ENCODE data around the gene ST6GAL1. TPM values are rescaled to one million over a fixed set of nuclear protein-coding genes. Genes with fewer than 3 reads are reported as not detected.

The ST6GAL1 gene
- polyA plus RNA-seq, 1 of the 3 experiments (the other 2 are of a cell fraction) = 3.9 TPM

GRCh38 chr3:186922224-186922623 lies 8.1 kb upstream of the ST6GAL1 start:
- no peaks in the 10 kb centered on the region for H3K9me3 ChIP-seq
- no peak overlapping the region for H3K27ac ChIP-seq (ENCODE audit: low read depth in 2 of 2, low read length in 1 of 2)
- H3K79me2 ChIP-seq (ENCODE audit: insufficient read depth) = no peaks in the 10 kb centered on the region
- no peaks in the 10 kb centered on the region for H3K27me3 ChIP-seq (ENCODE audit: insufficient read depth)
- ChIA-PET POLR2A (no interaction called here), CTCF (interaction anchor here (1.2 to 3.8 kb wide), 3 partner anchors 9 to 217 kb away, joined by 4 to 19 read pairs (median 4); partner anchors contain the start of gene RPL39L)
- no peak overlapping the region for H3K4me2 ChIP-seq
- peaks cover 0 to 11% of the 10 kb centered on the region in 2 experiments; a peak in 1 of 4 replicates for H3K4me1 ChIP-seq (ENCODE audit: control insufficient read depth in 1 of 2, insufficient read depth in 2 of 2, low read depth in 1 of 2, low read length in 1 of 2)
- no peak for DNase-seq
- TF ChIP-seq POLR2AphosphoS5 (IDR thresholded peaks at IDR 0.05; ENCODE audit: low read depth, low read length) = no peak
- TF ChIP-seq TCF12 (IDR thresholded peaks at IDR 0.05) = no peak
- TF ChIP-seq NFIC (IDR thresholded peaks at IDR 0.05; ENCODE audit: borderline replicate concordance) = no peak
- TF ChIP-seq RFX5 (IDR thresholded peaks at IDR 0.05; ENCODE audit: low read length) = no peak
- TF ChIP-seq IRF3 (IDR thresholded peaks at IDR 0.05; ENCODE audit: low read depth, low read length) = no peak
- no peak for TF ChIP-seq EZH2phosphoT487 (IDR thresholded peaks at IDR 0.05; ENCODE audit: borderline replicate concordance, low read depth)
- no peak overlapping the region for H2AFZ ChIP-seq (ENCODE audit: low read depth)
- no peaks in the 10 kb centered on the region for H3K36me3 ChIP-seq (replicated peaks in 1 of 2; ENCODE audit: control insufficient read depth in 1 of 2, insufficient read depth in 2 of 2, low read length in 1 of 2)
- H4K20me1 ChIP-seq (ENCODE audit: insufficient read depth) = no peaks in the 10 kb centered on the region
- no peak overlapping the region for H3K9ac ChIP-seq
- no peaks in the 10 kb centered on the region for H3F3A ChIP-seq (replicated peaks; ENCODE audit: insufficient read depth)
- H3K9me2 ChIP-seq = no peaks in the 10 kb centered on the region
- 80% methylated on average over 7 of the region's 9 CpGs for WGBS (ENCODE audit: low lambda C conversion rate)
- no peak overlapping the region for H3K4me3 ChIP-seq (ENCODE audit: low read depth in 2 of 2, low read length in 1 of 2)

GRCh38 chr3:186922790-186923189 lies 7.5 kb upstream of the ST6GAL1 start:
- Histone ChIP-seq H4K20me1 (ENCODE audit: insufficient read depth) (no peaks in the 10 kb centered on the region), H3K27ac (ENCODE audit: low read depth in 2 of 2, low read length in 1 of 2) (no peak overlapping the region), H3K9me2 (no peaks in the 10 kb centered on the region), H3K4me3 (ENCODE audit: low read depth in 2 of 2, low read length in 1 of 2) (no peak overlapping the region), H3F3A (replicated peaks; ENCODE audit: insufficient read depth) (no peaks in the 10 kb centered on the region), H3K36me3 (replicated peaks in 1 of 2; ENCODE audit: control insufficient read depth in 1 of 2, insufficient read depth in 2 of 2, low read length in 1 of 2) (no peaks in the 10 kb centered on the region), H3K9ac (no peak overlapping the region), H3K9me3 (no peaks in the 10 kb centered on the region), H3K4me1 (ENCODE audit: control insufficient read depth in 1 of 2, insufficient read depth in 2 of 2, low read depth in 1 of 2, low read length in 1 of 2) (peaks cover 0 to 11% of the 10 kb centered on the region in 2 experiments; a peak in 1 of 4 replicates), H2AFZ (ENCODE audit: low read depth) (no peak overlapping the region), H3K27me3 (ENCODE audit: insufficient read depth) (no peaks in the 10 kb centered on the region), H3K79me2 (ENCODE audit: insufficient read depth) (no peaks in the 10 kb centered on the region), H3K4me2 (no peak overlapping the region)
- CTCF ChIA-PET = interaction anchor here (1.2 to 3.8 kb wide), 4 partner anchors 9 to 217 kb away, joined by 4 to 19 read pairs (median 4); partner anchors contain the start of gene RPL39L
- no peak for DNase-seq
- WGBS (ENCODE audit: low lambda C conversion rate) = 79% methylated on average over 5 of the region's 5 CpGs
- POLR2A ChIA-PET = no interaction called here
- TF ChIP-seq TAF1 (IDR thresholded peaks at IDR 0.05; ENCODE audit: borderline replicate concordance, low read depth, low read length) = no peak
- TF ChIP-seq RCOR1 (IDR thresholded peaks at IDR 0.05; ENCODE audit: low read length) = no peak
- no peak for TF ChIP-seq RFX5 (IDR thresholded peaks at IDR 0.05; ENCODE audit: low read length)
- TF ChIP-seq POLR2AphosphoS5 (IDR thresholded peaks at IDR 0.05; ENCODE audit: low read depth, low read length) = no peak
- no peak for TF ChIP-seq TCF12 (IDR thresholded peaks at IDR 0.05)

GRCh38 chr3:186923241-186923640 lies 7.1 kb upstream of the ST6GAL1 start:
- DNase-seq = no peak
- Histone ChIP-seq H3K27ac (ENCODE audit: low read depth in 2 of 2, low read length in 1 of 2) (no peak overlapping the region), H3K36me3 (replicated peaks in 1 of 2; ENCODE audit: control insufficient read depth in 1 of 2, insufficient read depth in 2 of 2, low read length in 1 of 2) (no peaks in the 10 kb centered on the region), H3K9me2 (no peaks in the 10 kb centered on the region), H3K4me1 (ENCODE audit: control insufficient read depth in 1 of 2, insufficient read depth in 2 of 2, low read depth in 1 of 2, low read length in 1 of 2) (peaks cover 0 to 11% of the 10 kb centered on the region in 2 experiments; a peak in 1 of 4 replicates), H3K4me2 (no peak overlapping the region), H3K9me3 (no peaks in the 10 kb centered on the region), H3K9ac (no peak overlapping the region), H4K20me1 (ENCODE audit: insufficient read depth) (no peaks in the 10 kb centered on the region), H3K79me2 (ENCODE audit: insufficient read depth) (no peaks in the 10 kb centered on the region), H3K4me3 (ENCODE audit: low read depth in 2 of 2, low read length in 1 of 2) (no peak overlapping the region), H2AFZ (ENCODE audit: low read depth) (no peak overlapping the region), H3K27me3 (ENCODE audit: insufficient read depth) (no peaks in the 10 kb centered on the region), H3F3A (replicated peaks; ENCODE audit: insufficient read depth) (no peaks in the 10 kb centered on the region)
- 95% methylated on average over 3 of the region's 3 CpGs for WGBS (ENCODE audit: low lambda C conversion rate)
- ChIA-PET CTCF (interaction anchor here (1.3 to 3.8 kb wide), 3 partner anchors 8 to 216 kb away, joined by 4 to 19 read pairs (median 4); partner anchors contain the start of gene RPL39L), POLR2A (no interaction called here)
- TF ChIP-seq USF1 (IDR thresholded peaks at IDR 0.05; ENCODE audit: borderline replicate concordance, low read depth) = no peak
- TF ChIP-seq SMC3 (IDR thresholded peaks at IDR 0.05; ENCODE audit: low read depth, low read length) = no peak
- TF ChIP-seq CTCF (IDR thresholded peaks at IDR 0.05) = no peak
- TF ChIP-seq NFIC (IDR thresholded peaks at IDR 0.05; ENCODE audit: borderline replicate concordance) = no peak
- TF ChIP-seq EZH2phosphoT487 (IDR thresholded peaks at IDR 0.05; ENCODE audit: borderline replicate concordance, low read depth) = no peak
- no peak for TF ChIP-seq FOXJ3 (CRISPR knock-in tag; IDR thresholded peaks at IDR 0.05)
- no peak for TF ChIP-seq TAF1 (IDR thresholded peaks at IDR 0.05; ENCODE audit: borderline replicate concordance, low read depth, low read length)
- TF ChIP-seq RAD21 (IDR thresholded peaks at IDR 0.05; ENCODE audit: low read length) = no peak
- no peak for TF ChIP-seq RCOR1 (IDR thresholded peaks at IDR 0.05; ENCODE audit: low read length)
- no peak for TF ChIP-seq USF2 (IDR thresholded peaks at IDR 0.05; ENCODE audit: borderline replicate concordance, low read depth, low read length)
- TF ChIP-seq RXRA (IDR thresholded peaks at IDR 0.05; ENCODE audit: borderline replicate concordance, low read depth) = no peak
- TF ChIP-seq POLR2AphosphoS5 (IDR thresholded peaks at IDR 0.05; ENCODE audit: low read depth, low read length) = no peak
- no peak for TF ChIP-seq TCF12 (IDR thresholded peaks at IDR 0.05)
- TF ChIP-seq MEF2A (IDR thresholded peaks at IDR 0.05; ENCODE audit: borderline replicate concordance, low read depth) = no peak

Measured in SK-N-SH (cell line).